ENCODE data around the gene ITIH2.

GRCh38 chr10:7659560-7659959 lies 43.6 kb upstream of the ITIH2 start:
- no peak for TF ChIP-seq POLR2A (IDR thresholded peaks at IDR 0.05)
- no peak for TF ChIP-seq CTCF (IDR thresholded peaks at IDR 0.05)
- TF ChIP-seq EP300 (IDR thresholded peaks at IDR 0.05; ENCODE audit: low read depth), result no peak
- TF ChIP-seq POLR2AphosphoS5 (IDR thresholded peaks at IDR 0.05), result no peak
